Astrocyte of the spinal cord (primary cell): Measurements from ENCODE around the gene RFTN1.

ENCODE experiments used
- DNase-seq: peaks from one replicate; pipeline ENCODE4 v3.0.0; 2011; ENCODE audit warnings: low read depth, low spot score
- H3K4me3 ChIP-seq: 2 replicates; pipeline ENCODE4 v1.5.1; 2011; ENCODE audit warnings: low read depth, mild to moderate bottlenecking, low read length, moderate library complexity
- in situ Hi-C: cut with HindIII; loops from 2 replicates; pipeline ENCODE4 v1.10.0; 2017; ENCODE audit warnings: low sequenced_read_pairs
- TF ChIP-seq, protein P1 (sequence below): IDR thresholded peaks from 2 replicates; pipeline ENCODE4 v1.5.1; 2012; ENCODE audit warnings: low read depth, mild to moderate bottlenecking, low read length, inconsistent platforms

Gene RFTN1

GRCh38 chr3:16355828-16356227 lies 157.7 kb downstream of the RFTN1 start:
- in situ Hi-C loops = no loop called here
- TF ChIP-seq, protein P1, sequence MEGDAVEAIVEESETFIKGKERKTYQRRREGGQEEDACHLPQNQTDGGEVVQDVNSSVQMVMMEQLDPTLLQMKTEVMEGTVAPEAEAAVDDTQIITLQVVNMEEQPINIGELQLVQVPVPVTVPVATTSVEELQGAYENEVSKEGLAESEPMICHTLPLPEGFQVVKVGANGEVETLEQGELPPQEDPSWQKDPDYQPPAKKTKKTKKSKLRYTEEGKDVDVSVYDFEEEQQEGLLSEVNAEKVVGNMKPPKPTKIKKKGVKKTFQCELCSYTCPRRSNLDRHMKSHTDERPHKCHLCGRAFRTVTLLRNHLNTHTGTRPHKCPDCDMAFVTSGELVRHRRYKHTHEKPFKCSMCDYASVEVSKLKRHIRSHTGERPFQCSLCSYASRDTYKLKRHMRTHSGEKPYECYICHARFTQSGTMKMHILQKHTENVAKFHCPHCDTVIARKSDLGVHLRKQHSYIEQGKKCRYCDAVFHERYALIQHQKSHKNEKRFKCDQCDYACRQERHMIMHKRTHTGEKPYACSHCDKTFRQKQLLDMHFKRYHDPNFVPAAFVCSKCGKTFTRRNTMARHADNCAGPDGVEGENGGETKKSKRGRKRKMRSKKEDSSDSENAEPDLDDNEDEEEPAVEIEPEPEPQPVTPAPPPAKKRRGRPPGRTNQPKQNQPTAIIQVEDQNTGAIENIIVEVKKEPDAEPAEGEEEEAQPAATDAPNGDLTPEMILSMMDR = no peak
- DNase-seq = no peak
- H3K4me3 ChIP-seq = no peak overlapping the region

- no peak overlapping the region for H3K4me3 ChIP-seq
- no peak for DNase-seq
- TF ChIP-seq, protein P1 = no peak
- in situ Hi-C loops = no loop called here
Measured at GRCh38 chr3:16354291-16354690, 159.2 kb downstream of the RFTN1 start.

DNA sequence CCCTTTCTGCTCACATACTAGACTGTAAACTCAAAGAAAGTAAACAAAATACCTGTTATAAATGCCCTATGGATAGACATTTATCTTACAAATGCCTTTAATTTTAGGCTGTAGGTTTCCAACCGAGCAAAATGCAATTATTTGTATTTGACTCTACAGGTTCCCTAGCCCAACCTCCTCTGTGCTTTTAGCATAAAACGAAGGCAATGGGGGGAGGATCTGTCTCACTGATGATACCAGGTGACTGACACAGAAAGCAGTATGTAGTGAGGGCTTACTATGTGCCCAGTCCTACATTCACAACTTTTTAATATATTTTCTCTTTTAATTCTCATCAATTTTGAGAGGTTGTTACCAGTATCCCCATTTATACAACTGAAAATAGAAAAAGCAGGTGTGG lies 161.1 kb downstream of the RFTN1 start:
- in situ Hi-C loops = no loop called here
- no peak for DNase-seq
- TF ChIP-seq, protein P1 = no peak
- H3K4me3 ChIP-seq = no peak overlapping the region

DNA sequence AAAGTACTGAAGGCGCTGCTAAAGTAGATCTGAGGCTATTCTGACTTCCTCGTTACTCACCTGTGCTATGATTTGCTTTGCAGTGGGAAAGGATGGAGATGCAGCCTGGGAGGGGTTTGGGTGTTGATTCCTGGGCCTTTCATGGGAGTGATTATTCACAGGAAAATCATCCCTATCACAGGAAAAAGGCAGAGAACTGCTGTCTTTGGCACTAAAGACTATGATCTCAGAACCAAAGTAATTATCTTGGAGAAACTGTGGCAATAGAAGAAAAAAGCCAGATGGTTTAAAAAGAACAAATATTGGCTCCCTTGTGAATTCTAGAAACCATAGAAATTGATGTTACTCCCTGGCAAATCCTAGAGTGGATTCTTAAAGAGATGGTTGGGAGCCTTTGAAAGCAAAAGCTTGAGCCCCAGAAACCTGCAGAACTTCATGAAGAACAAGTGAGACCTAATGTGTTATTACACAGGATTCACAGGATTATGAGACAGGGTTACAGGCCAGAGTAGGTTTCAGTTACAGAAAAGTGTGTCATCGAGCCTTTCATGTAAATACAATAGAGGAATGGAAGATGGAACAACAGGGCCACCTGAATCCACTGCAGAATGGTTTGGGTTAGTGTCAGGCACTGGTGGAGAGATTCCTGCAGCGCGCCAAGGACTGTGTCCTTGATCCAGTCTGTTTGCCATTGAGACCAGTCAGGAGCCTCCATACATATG lies 162.7 kb downstream of the RFTN1 start:
- TF ChIP-seq, protein P1 = no peak
- no peak overlapping the region for H3K4me3 ChIP-seq
- peak; percentile 64 for DNase-seq
- in situ Hi-C loops = no loop called here

DNA sequence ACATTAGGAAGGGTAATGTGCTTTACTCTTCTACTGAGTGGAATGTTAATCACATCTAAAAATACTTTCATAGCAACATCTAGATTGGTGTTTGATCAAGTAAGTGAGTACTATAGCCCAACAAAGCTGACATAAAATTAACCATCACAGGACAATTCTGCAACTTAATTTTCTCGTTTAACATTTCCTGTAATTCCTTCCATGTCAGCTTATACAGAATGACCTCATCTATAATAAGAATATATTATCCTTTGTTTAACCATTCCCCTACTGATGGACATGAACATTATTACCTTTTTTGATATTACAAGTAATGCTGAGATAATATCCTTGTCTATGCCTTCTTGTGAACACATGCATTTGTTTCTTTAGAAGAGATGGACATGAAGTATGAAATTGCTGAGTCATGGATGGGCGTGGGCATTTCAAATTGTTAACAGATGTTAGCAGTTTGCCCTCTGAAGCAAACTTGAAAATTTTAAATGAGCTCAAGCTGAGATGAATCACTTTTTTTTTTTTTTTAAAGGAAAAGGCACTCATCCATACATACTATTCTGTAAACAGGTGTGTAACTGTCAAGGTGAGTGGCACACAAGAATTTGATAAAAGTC lies 163.4 kb downstream of the RFTN1 start:
- TF ChIP-seq, protein P1 = no peak
- in situ Hi-C loops = no loop called here
- no peak overlapping the region for H3K4me3 ChIP-seq
- peak; percentile 80 for DNase-seq

DNA sequence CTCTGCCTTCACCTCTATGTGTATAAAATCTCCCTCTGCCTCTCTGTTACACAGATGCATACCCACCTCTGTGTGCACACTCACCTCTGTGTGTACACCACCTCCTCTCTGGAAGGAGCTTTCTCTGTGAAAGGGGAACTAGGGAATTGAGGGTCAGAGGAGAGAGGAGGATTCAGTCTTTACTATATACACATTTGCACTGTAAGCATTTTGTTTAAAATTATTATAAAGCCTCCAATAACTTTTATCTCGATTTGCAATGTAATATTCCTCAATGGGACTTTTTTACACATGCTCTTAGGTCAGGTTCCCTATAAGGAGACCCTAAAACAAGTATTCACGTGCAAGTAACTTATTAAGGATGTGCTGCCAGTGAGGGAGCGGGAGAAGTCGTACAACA lies 166.0 kb downstream of the RFTN1 start:
- no peak overlapping the region for H3K4me3 ChIP-seq
- DNase-seq = no peak
- in situ Hi-C loops = no loop called here
- TF ChIP-seq, protein P1 = no peak
